GM12864 (cell line): ENCODE data around the gene CLNK.

ENCODE experiments used
- DNase-seq: peaks from one replicate; pipeline ENCODE4 v3.0.0-alpha.2; 2011; ENCODE audit warnings: low read depth
- H3K4me3 ChIP-seq: 2 replicates; pipeline ENCODE4 v1.5.1; 2011; ENCODE audit warnings: mild to moderate bottlenecking, low read depth, low read length, control low read depth
- CTCF ChIP-seq: IDR thresholded peaks from 2 replicates; pipeline ENCODE4 v1.5.1; 2011; ENCODE audit warnings: low read depth, mild to moderate bottlenecking, moderate library complexity, low read length, control low read depth, inconsistent platforms; ENCODE audit errors: missing control alignments

CLNK gene

GRCh38 chr4:10703156-10703555 lies 18.6 kb upstream of the CLNK start:
- H3K4me3 ChIP-seq, result no peak overlapping the region
- DNase-seq, result no peak
- no peak for TF ChIP-seq CTCF

GRCh38 chr4:10701702-10702460 lies 17.3 kb upstream of the CLNK start:
- DNase-seq, result no peak
- no peak for TF ChIP-seq CTCF
- no peak overlapping the region for H3K4me3 ChIP-seq

- no peak for DNase-seq
- no peak for TF ChIP-seq CTCF
- H3K4me3 ChIP-seq, result no peak overlapping the region
Measured at GRCh38 chr4:10701161-10701560, 16.6 kb upstream of the CLNK start.

GRCh38 chr4:10698172-10698571 lies 13.6 kb upstream of the CLNK start:
- no peak for TF ChIP-seq CTCF
- H3K4me3 ChIP-seq, result no peak overlapping the region
- DNase-seq, result no peak

- no peak overlapping the region for H3K4me3 ChIP-seq
- DNase-seq, result no peak
- TF ChIP-seq CTCF, result no peak
Measured at GRCh38 chr4:10697086-10697485, 12.5 kb upstream of the CLNK start.

- no peak for TF ChIP-seq CTCF
- H3K4me3 ChIP-seq, result no peak overlapping the region
- no peak for DNase-seq
Measured at GRCh38 chr4:10696253-10696652, 11.7 kb upstream of the CLNK start.

- DNase-seq, result no peak
- TF ChIP-seq CTCF, result no peak
Measured at GRCh38 chr4:10694828-10695209, 10.3 kb upstream of the CLNK start.

More at GRCh38 chr4:10694828-10695209, 10.3 kb upstream of the CLNK start:
- no peak overlapping the region for H3K4me3 ChIP-seq
